NCI-H524 (cell line): Measurements from ENCODE around the gene NRXN3.

Source experiments
- DNase-seq, 2 experiments: peaks; one replicate each; lab custom pipeline; 2025; lab: John Stamatoyannopoulos, UW

Gene NRXN3

GRCh38 chr14:79809849-79810612, 1639.9 kb downstream of the NRXN3 start:
- peak; percentile 82 to 90 for DNase-seq

- no peak for DNase-seq
These were observed 1650.8 kb downstream of the NRXN3 start for GRCh38 chr14:79820866-79821535.

- DNase-seq = no peak
These were observed 1651.9 kb downstream of the NRXN3 start for GRCh38 chr14:79822034-79822433.

GRCh38 chr14:79825046-79825521, 1654.9 kb downstream of the NRXN3 start:
- DNase-seq = no peak

- no peak for DNase-seq
These were observed 1656.2 kb downstream of the NRXN3 start for GRCh38 chr14:79826362-79826761.

DNA sequence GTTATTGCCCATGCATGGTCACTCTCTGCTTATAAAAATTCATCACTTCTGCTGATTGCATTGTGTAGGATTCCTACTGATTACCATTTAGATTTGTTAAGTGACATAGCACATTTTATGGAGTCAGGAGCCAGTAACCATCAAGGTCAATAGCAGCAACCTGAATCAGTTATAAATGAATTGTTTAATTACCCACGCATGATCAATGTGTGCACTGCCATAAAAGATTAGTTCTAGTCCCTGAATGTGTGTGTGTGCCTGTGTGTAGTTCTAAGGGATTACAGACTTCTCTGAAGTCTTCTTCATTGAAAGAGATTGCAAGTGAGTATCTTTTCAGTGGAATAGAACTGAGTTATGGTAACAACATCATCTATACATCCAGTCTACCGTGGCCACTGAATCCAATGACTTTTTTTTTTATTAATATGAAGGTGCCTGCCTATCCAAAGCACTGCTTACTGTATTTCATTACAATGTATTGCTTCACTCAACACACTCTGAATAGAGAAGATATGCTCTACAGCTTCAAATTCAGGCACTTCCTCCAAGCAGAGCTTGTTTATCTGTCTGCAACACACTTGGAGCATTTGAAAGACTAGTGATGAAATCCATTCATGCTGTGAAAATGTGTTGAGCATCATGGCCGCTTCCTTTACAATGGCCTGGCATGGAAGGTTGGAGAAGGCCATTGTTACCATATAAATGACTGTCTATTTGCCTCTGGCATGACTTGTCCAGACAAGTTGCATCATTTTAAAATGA, 1659.4 kb downstream of the NRXN3 start:
- DNase-seq = no peak

DNA sequence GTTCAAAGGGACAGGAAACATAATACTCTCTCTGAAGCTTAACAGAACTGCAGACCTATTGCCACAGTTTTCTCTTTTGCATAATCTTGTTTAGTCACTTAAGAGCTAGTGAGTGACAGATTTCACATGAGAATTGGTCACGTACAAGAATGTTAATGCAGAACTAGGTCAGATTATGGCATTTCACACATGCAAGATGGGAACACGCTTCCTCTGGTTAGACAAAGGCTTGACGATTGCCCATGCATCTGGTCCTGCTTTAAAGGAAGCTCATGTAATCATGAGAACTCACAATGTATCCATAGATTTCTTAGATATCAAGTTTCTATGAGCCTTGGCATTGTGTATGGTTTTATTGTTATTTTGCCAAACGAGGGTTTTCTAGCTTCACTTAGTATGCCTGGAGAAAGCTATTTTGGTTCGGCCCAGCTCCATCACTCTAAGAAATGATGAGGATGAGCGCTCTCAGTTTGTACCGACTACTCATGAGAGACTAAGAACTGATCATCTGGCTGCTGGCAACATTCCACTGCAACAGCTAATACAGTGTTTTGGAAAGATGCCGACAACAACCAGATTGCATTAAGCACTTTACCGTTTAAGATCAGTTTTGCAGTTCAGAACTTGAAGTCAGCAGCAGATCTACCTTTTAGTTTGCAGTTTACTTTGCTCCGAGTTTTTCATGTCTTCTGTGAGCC, 1661.2 kb downstream of the NRXN3 start:
- peak; percentile 92 to 93 for DNase-seq

- no peak for DNase-seq
These were observed 1663.6 kb downstream of the NRXN3 start for GRCh38 chr14:79833781-79834180.

DNA sequence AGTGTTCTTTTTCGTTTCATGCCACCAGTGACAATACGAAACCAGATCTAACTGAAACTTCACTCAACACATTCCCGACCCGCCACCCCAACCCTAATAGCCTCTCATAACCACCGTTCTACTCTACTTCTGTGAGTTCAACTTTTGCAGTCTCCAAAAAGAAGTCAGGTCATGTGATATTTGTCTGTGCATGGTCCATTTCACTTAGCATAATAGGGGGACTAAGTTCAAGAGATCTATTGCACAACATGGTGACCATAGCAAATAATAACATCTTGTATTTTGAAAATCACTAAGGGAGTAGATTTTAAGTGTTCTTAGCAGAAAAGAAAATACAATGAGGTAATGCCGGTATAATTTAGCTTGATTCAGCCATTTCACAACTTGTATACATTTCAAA, 1664.7 kb downstream of the NRXN3 start:
- no peak for DNase-seq

- DNase-seq = no peak
These were observed 1666.4 kb downstream of the NRXN3 start for GRCh38 chr14:79836577-79836976.

DNA sequence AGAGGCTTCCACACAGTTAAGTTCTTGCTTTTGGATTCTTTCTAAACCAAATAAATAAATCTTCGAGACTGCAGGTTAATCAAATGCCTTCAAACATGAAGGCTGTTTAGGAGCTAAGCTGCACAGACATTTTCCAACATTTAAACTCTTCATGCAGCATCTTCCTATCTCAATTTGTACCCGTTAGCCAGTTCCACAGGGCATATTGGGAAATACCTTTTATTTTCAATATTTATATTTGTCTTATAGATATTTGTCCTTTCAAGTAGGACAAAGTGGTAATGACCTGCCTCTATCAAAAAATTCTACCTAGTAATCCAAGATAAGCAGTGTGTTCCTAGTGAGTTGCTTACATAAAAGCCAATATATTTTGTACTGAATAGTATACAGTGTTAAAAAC, 1667.5 kb downstream of the NRXN3 start:
- no peak for DNase-seq

GRCh38 chr14:79840103-79840502, 1669.9 kb downstream of the NRXN3 start:
- no peak for DNase-seq

DNA sequence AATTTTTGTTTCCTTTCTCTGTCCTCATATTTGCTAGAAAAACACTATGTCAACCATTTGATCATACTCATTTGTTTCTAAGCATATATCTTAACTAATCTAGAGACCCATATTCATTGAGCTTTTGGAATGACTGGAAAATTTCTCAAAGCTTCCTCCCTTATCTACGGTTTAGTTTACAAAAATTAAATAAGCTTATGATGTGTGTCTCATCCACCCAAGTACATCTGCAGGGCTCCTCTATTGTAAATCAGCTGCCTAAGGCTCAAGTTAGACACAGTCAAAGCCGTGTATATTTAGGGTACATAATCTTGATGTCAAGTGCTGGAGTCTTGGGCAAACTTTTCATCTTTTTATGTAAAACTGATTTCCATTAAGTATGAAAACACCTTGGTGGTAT, 1670.7 kb downstream of the NRXN3 start:
- DNase-seq = no peak

GRCh38 chr14:79841433-79841832, 1671.3 kb downstream of the NRXN3 start:
- no peak for DNase-seq

GRCh38 chr14:79842270-79842669, 1672.1 kb downstream of the NRXN3 start:
- no peak for DNase-seq

DNA sequence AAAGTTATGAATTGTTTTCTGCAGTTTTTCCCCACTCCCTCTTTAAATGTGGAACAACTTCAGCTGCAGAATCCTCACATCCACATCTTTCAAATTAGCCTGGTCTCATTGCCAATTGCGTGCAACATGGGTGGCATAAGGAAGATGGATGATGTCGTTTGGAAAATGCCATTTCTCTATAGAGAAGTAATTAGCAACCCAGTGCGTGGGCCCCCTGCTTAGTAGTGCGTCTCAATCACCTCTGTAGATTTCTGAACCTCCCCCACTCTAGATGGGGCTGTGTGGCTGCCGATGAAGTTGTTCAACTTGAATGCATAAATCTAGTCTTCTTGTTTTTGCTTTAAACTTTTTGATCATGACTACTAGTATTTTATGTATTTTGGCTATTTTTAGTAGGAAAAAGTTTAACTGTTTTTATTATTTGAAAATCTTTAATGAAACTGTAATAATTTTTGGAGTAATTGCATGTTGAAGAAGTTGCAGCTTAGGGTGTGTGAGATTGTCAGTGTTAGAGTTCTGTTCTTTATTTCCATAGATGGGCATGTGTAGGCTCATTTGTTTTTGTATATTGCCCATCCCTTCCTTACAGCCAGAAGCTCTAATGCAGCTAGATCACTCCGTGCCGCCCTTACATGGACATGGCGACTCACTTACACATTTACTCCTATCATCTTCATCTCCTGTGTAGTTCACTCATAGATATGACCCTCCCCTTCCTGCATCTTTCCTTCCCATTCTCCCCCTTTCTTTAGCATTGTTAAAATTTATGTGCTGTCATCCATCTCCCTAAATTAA, 1683.0 kb downstream of the NRXN3 start:
- no peak for DNase-seq

DNA sequence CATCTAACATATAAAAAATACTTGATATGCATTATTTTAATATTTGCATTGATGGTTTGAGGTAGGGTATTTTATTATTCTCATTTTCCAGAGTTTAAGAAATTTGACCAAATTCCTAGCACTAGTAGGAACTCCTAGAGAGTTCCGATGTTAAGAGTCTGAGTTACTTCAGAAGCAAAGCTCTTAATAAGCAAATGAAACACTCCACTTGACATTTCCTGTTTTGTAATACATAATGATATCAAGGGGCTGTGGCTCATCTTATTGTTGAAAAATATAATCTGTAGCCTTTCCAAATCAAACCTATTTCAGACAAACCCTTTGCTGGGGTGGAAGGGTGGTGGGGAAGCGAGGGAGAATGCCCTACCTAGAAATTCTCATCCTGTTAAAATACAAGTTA, 1685.6 kb downstream of the NRXN3 start:
- DNase-seq = no peak

- no peak for DNase-seq
These were observed 1686.2 kb downstream of the NRXN3 start for GRCh38 chr14:79856381-79856780.

- no peak for DNase-seq
These were observed 1690.9 kb downstream of the NRXN3 start for GRCh38 chr14:79861111-79861510.

DNA sequence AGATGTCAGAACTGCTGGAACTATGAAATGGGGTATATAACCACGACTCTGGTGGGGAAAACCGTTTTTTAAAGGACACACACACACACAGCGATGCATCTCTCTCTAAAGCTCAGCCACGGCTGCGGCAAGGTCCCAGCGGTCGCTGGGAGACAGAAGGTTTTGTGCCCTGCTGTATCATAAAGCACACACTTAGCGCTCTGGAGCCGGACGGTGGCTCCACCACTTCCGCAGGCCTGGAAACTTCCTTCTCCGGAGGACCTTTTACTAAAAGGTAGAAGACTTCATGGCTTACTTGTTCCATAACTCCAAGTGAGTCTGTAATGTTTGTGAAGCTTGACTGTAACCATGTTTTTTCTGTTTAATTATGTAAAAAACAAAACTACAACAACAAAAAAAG, 1691.9 kb downstream of the NRXN3 start:
- no peak for DNase-seq

DNA sequence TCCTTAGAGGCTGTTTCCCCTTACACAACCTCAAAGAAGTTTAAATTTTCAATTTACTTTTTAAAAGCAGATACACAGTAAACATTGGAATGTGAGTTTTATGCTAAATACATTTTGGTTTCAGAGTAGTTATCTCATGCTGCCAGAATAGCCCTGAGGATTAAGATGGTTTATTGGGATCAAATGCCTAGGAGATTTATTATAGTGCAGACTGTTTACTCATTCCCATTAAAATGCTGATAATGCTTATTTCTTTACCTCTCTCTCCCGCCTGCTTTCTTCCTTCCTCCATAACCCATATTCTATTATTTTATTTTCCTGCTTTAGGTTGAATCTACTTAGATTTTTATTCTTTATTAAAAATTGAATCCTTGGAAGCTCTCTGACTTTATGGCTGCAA, 1701.0 kb downstream of the NRXN3 start:
- peak in 1 of 2 experiments; percentile 22 for DNase-seq
